Measurements from ENCODE around the gene HDAC7. TPM values are rescaled to one million over a fixed set of nuclear protein-coding genes. Genes with fewer than 3 reads are reported as not detected.

HDAC7 gene
- total RNA-seq, 1 donor from 2014 or later = 38.8 TPM

GRCh38 chr12:47835006-47835830 lies 15.5 kb upstream of the HDAC7 start:
- DNase-seq (ENCODE audit: missing footprints) (no peak), ATAC-seq (no peak)
- intact Hi-C loops (cut with DNase I) = no loop called here

- ATAC-seq = no peak
- no peak for DNase-seq (ENCODE audit: missing footprints)
- intact Hi-C loops (cut with DNase I) = no loop called here
Observed at GRCh38 chr12:47834199-47834903, 14.6 kb upstream of the HDAC7 start.

- DNase-seq (ENCODE audit: missing footprints) = no peak
Observed at GRCh38 chr12:47833591-47834012, 13.9 kb upstream of the HDAC7 start.

GRCh38 chr12:47832263-47832933 lies 12.7 kb upstream of the HDAC7 start:
- no peak for ATAC-seq
- intact Hi-C loops (cut with DNase I) = no loop called here
- DNase-seq (ENCODE audit: missing footprints) = no peak

More at GRCh38 chr12:47833591-47834012, 13.9 kb upstream of the HDAC7 start:
- no peak for ATAC-seq
- intact Hi-C loops (cut with DNase I) = no loop called here

- DNase-seq (ENCODE audit: missing footprints) (no peak), ATAC-seq (no peak)
- intact Hi-C loops (cut with DNase I) = no loop called here
Observed at GRCh38 chr12:47829584-47829983, 9.9 kb upstream of the HDAC7 start.

GRCh38 chr12:47828976-47829482 lies 9.3 kb upstream of the HDAC7 start:
- intact Hi-C loops (cut with DNase I) = no loop called here
- peak; percentile 84 for ATAC-seq
- DNase-seq (ENCODE audit: missing footprints) = peak; percentile 88

GRCh38 chr12:47828008-47828975 lies 8.6 kb upstream of the HDAC7 start:
- intact Hi-C loops (cut with DNase I) = no loop called here
- ATAC-seq (peak; percentile 77), DNase-seq (ENCODE audit: missing footprints) (no peak)

GRCh38 chr12:47825173-47825639 lies 5.5 kb upstream of the HDAC7 start:
- intact Hi-C loops (cut with DNase I) = no loop called here
- ATAC-seq (peak; percentile 33), DNase-seq (ENCODE audit: missing footprints) (no peak)

- ATAC-seq (no peak), DNase-seq (ENCODE audit: missing footprints) (no peak)
- intact Hi-C loops (cut with DNase I) = no loop called here
Observed at GRCh38 chr12:47824635-47825034, 4.9 kb upstream of the HDAC7 start.

- intact Hi-C loops (cut with DNase I) = no loop called here
- DNase-seq (ENCODE audit: missing footprints) (no peak), ATAC-seq (no peak)
Observed at GRCh38 chr12:47824198-47824597, 4.5 kb upstream of the HDAC7 start.

GRCh38 chr12:47823422-47824086 lies 3.9 kb upstream of the HDAC7 start:
- DNase-seq (ENCODE audit: missing footprints) (no peak), ATAC-seq (no peak)
- intact Hi-C loops (cut with DNase I) = no loop called here

- no peak for ATAC-seq
- DNase-seq (ENCODE audit: missing footprints) = no peak
- intact Hi-C loops (cut with DNase I) = no loop called here
Observed at GRCh38 chr12:47822863-47823262, 3.2 kb upstream of the HDAC7 start.

- intact Hi-C loops (cut with DNase I) = no loop called here
- ATAC-seq (no peak), DNase-seq (ENCODE audit: missing footprints) (no peak)
Observed at GRCh38 chr12:47822401-47822800, 2.7 kb upstream of the HDAC7 start.

- intact Hi-C loops (cut with DNase I) = no loop called here
- ATAC-seq = no peak
- DNase-seq (ENCODE audit: missing footprints) = no peak
Observed at GRCh38 chr12:47821346-47821706, 1.6 kb upstream of the HDAC7 start.

- ATAC-seq (peak; percentile 81), DNase-seq (ENCODE audit: missing footprints) (peak; percentile 90)
- intact Hi-C loops (cut with DNase I) = no loop called here
Observed at GRCh38 chr12:47820631-47821345, 1.1 kb upstream of the HDAC7 start.

- intact Hi-C loops (cut with DNase I) = no loop called here
- peak; percentile 42 for ATAC-seq
- DNase-seq (ENCODE audit: missing footprints) = peak; percentile 88
Observed at GRCh38 chr12:47819138-47819895, 386 bp downstream of the HDAC7 start.

All from Right ventricle myocardium inferior (tissue), 1 donor.